ENCODE measurements around the gene ACTL10.

ACTL10 gene

DNA sequence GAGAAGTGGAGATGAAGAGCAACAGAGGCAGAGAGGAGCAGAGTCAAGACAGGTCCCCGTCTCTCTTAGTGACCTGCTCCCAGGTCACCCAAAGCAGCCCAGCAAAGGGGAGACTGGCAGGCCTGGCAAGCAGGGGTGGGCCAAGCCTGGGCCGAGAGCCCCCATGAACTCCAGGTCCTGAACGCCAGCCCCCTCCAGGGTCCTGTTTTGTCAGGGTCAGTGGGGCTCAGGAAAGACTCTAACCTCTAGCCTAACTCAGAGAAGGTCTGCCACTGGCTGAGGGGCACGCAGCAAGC lies 6.3 kb downstream of the ACTL10 start:
- peak overlapping the region; percentile 83 for H2AK5ac ChIP-seq (ENCODE audit: low read length)
- H3K27ac ChIP-seq (ENCODE audit: low read depth, low read length) = no peak overlapping the region
- H3K4me2 ChIP-seq (ENCODE audit: low read length) = peak overlapping the region; percentile 94

DNA sequence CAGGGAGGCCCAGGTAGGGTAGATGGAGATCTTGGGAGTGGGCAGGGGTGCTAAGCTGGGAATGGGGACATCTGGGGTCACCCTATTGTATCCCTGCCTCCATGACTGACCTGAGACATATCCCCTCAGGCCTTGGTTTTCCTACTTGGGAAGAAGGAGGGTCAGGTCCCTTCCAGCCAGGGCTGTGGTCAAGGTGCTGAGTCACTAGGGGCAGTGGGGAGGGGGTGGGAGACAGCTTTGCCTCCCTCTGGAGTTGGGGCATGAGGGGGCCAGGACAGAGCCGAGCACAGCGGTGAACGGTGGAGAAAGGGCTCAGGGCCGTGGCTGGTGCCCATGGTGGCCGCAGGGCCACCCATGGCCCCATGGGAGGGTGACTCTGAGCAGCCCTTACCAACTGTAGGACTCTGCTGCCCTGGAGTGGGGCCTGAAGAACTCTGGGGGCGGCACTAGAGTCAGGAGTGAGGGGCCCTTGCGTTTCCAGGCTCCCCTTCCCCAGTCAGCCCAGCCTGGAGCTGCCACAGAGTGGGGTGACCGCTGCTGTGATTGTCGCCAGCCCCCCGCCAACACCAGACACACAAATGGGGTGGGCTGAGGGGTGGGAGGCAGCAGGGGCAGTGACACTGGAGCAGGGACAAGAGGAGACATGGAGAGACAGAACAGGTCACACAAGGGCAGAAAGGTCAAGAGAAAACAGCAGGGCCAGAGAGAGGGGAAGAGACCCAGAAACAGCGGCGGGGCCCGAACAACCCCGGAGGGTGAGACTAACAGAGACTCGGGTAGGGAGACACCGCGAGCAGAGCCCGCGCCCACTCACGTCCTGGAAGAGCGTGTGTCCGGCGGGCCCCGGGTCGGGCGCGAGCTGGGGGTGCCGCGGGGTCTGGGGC lies 6.9 kb downstream of the ACTL10 start:
- Histone ChIP-seq H3K36me3 (ENCODE audit: control insufficient read depth in 1 of 2, insufficient read depth in 2 of 2, low read length in 2 of 2) (peaks cover 46% of the 10 kb centered on the region in 2 experiments), H4K12ac (ENCODE audit: low read depth, low read length) (peak overlapping the region; percentile 45), H3K14ac (ENCODE audit: low read length) (peak overlapping the region; percentile 93), H3K4ac (ENCODE audit: low read depth, low read length) (peak overlapping the region; percentile 50), H3K27me3 (ENCODE audit: insufficient read depth, low read length) (no peaks in the 10 kb centered on the region), H3K79me2 (ENCODE audit: control insufficient read depth, insufficient read depth, low read length, poor library complexity) (peaks cover 10% of the 10 kb centered on the region), H2AK5ac (ENCODE audit: low read length) (peak overlapping the region; percentile 83), H3K9ac (ENCODE audit: low read length) (peak overlapping the region; percentile 64), H2BK5ac (ENCODE audit: low read depth, low read length, poor library complexity) (peak overlapping the region; percentile 61), H3K18ac (ENCODE audit: low read length) (peak overlapping the region; percentile 93), H4K8ac (ENCODE audit: low read depth, low read length) (peak overlapping the region; percentile 8), H3K79me1 (ENCODE audit: low read length) (peaks cover 17% of the 10 kb centered on the region), H2BK12ac (ENCODE audit: low read length) (peak overlapping the region; percentile 69), H3K9me3 (ENCODE audit: insufficient read depth, low read depth, low read length) (peaks cover 4% of the 10 kb centered on the region), H3K23ac (ENCODE audit: low read length) (no peak overlapping the region), H4K91ac (ENCODE audit: low read depth, low read length) (peak overlapping the region; percentile 77), H3K4me1 (ENCODE audit: control insufficient read depth in 1 of 2, insufficient read depth in 2 of 2, low read length in 2 of 2) (peaks cover 19 to 22% of the 10 kb centered on the region in 2 experiments), H2AFZ (ENCODE audit: insufficient read depth, low read length, poor library complexity) (peak overlapping the region; percentile 61), H3K27ac (ENCODE audit: low read depth, low read length) (peak overlapping the region; percentile 33), H2BK120ac (ENCODE audit: insufficient read depth, low read length, poor library complexity) (peak overlapping the region; percentile 75), H3K4me3 (ENCODE audit: low read depth, low read length) (peak overlapping the region; percentile 71), H3K4me2 (ENCODE audit: low read length) (peak overlapping the region; percentile 94)
- DNase-seq = no peak
- WGBS (ENCODE audit: extremely low coverage, insufficient coverage, insufficient read length) = no CpG with 5 or more reads among the region's 29 CpGs

More for the DNA sequence above, 6.3 kb downstream of the ACTL10 start:
- peak overlapping the region; percentile 71 for H3K4me3 ChIP-seq (ENCODE audit: low read depth, low read length)
- H2BK5ac ChIP-seq (ENCODE audit: low read depth, low read length, poor library complexity) = no peak overlapping the region
- peak overlapping the region; percentile 45 for H4K12ac ChIP-seq (ENCODE audit: low read depth, low read length)
- DNase-seq = no peak
- H4K91ac ChIP-seq (ENCODE audit: low read depth, low read length) = peak overlapping the region; percentile 77
- H3K18ac ChIP-seq (ENCODE audit: low read length) = peak overlapping the region; percentile 93
- peaks cover 4% of the 10 kb centered on the region for H3K9me3 ChIP-seq (ENCODE audit: insufficient read depth, low read depth, low read length)
- no peak overlapping the region for H3K9ac ChIP-seq (ENCODE audit: low read length)
- H2BK120ac ChIP-seq (ENCODE audit: insufficient read depth, low read length, poor library complexity) = peak overlapping the region; percentile 21
- no CpG with 5 or more reads among the region's 4 CpGs for WGBS (ENCODE audit: extremely low coverage, insufficient coverage, insufficient read length)
- H3K36me3 ChIP-seq (ENCODE audit: control insufficient read depth in 1 of 2, insufficient read depth in 2 of 2, low read length in 2 of 2) = peaks cover 47 to 48% of the 10 kb centered on the region in 2 experiments
- peak overlapping the region; percentile 3 for H4K8ac ChIP-seq (ENCODE audit: low read depth, low read length)
- peaks cover 19 to 22% of the 10 kb centered on the region in 2 experiments for H3K4me1 ChIP-seq (ENCODE audit: control insufficient read depth in 1 of 2, insufficient read depth in 2 of 2, low read length in 2 of 2)
- H3K14ac ChIP-seq (ENCODE audit: low read length) = peak overlapping the region; percentile 93
- no peak overlapping the region for H2AFZ ChIP-seq (ENCODE audit: insufficient read depth, low read length, poor library complexity)
- peak overlapping the region; percentile 69 for H2BK12ac ChIP-seq (ENCODE audit: low read length)
- H3K27me3 ChIP-seq (ENCODE audit: insufficient read depth, low read length) = no peaks in the 10 kb centered on the region
- peaks cover 17% of the 10 kb centered on the region for H3K79me1 ChIP-seq (ENCODE audit: low read length)
- peaks cover 10% of the 10 kb centered on the region for H3K79me2 ChIP-seq (ENCODE audit: control insufficient read depth, insufficient read depth, low read length, poor library complexity)
- H3K4ac ChIP-seq (ENCODE audit: low read depth, low read length) = peak overlapping the region; percentile 50
- H3K23ac ChIP-seq (ENCODE audit: low read length) = no peak overlapping the region

DNA sequence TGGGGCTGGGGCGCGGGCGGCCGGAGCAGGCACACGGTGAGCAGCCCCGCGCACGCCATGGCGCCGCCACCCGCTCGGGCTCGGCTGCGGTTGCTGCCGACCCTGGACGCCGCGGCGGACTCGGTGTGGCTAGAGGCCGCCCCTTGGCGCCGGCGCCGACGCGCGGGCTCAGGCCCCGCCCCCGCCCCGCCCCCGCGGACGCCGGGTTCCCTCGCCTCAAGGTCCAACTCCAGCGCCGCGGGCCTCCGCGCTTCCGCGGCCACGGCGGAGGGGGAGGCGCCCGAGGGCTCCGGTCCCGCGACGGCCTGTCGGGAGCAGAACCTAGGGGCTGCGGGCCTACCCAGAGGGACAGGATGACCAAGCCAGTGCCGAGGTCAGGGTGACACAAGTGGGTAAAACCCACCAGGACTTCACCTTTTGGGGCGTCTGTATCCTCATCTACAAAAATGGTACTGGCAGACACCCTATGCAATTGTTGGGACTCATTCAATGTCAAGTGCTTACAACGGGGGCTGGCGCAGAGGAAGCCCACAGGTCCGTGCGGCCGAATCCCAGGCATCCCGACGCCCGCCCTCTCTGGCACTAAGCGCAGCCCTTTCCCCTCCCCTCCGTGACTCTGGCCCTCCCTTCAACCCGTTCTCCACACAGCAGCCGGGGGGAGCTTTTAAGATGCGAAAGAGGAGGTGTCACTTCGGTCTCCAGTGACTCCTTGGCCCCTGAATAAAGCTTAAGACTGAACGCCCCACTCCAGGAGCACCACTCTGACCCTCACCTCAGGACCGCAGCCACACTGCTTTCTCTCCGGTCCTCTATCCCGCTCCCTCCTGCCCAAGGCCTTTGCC lies 7.8 kb downstream of the ACTL10 start, which contains the start of gene NECAB3:
Gene NECAB3 (minus strand): TSS at position 135 of the 842 bp plus-strand sequence. CDS start 76 bp downstream, at position 59.
- peaks cover 4% of the 10 kb centered on the region for H3K9me3 ChIP-seq (ENCODE audit: insufficient read depth, low read depth, low read length)
- peak within 1 kb of the TSS; percentile 83 for H2AK5ac ChIP-seq (ENCODE audit: low read length)
- H2BK120ac ChIP-seq (ENCODE audit: insufficient read depth, low read length, poor library complexity) = peak within 1 kb of the TSS; percentile 75
- peaks cover 17% of the 10 kb centered on the region for H3K79me1 ChIP-seq (ENCODE audit: low read length)
- H3K14ac ChIP-seq (ENCODE audit: low read length) = peak within 1 kb of the TSS; percentile 93
- H3K4me1 ChIP-seq (ENCODE audit: control insufficient read depth in 1 of 2, insufficient read depth in 2 of 2, low read length in 2 of 2) = peaks cover 19 to 22% of the 10 kb centered on the region in 2 experiments
- H3K4me3 ChIP-seq (ENCODE audit: low read depth, low read length) = peak within 1 kb of the TSS; percentile 71
- peak within 1 kb of the TSS; percentile 39 for H3K27ac ChIP-seq (ENCODE audit: low read depth, low read length)
- H4K91ac ChIP-seq (ENCODE audit: low read depth, low read length) = peak within 1 kb of the TSS; percentile 77
- H3K27me3 ChIP-seq (ENCODE audit: insufficient read depth, low read length) = no peaks in the 10 kb centered on the region
- H3K79me2 ChIP-seq (ENCODE audit: control insufficient read depth, insufficient read depth, low read length, poor library complexity) = peaks cover 10% of the 10 kb centered on the region
- WGBS (ENCODE audit: extremely low coverage, insufficient coverage, insufficient read length) = no CpG with 5 or more reads among the region's 73 CpGs
- H4K12ac ChIP-seq (ENCODE audit: low read depth, low read length) = peak within 1 kb of the TSS; percentile 52
- peak within 1 kb of the TSS; percentile 94 for H3K4me2 ChIP-seq (ENCODE audit: low read length)
- H2BK12ac ChIP-seq (ENCODE audit: low read length) = peak within 1 kb of the TSS; percentile 69
- H3K36me3 ChIP-seq (ENCODE audit: control insufficient read depth in 1 of 2, insufficient read depth in 2 of 2, low read length in 2 of 2) = peaks cover 41 to 43% of the 10 kb centered on the region in 2 experiments
- peak; percentile 33 to 82 for DNase-seq
- H3K23ac ChIP-seq (ENCODE audit: low read length) = no peak within 1 kb of the TSS
- peak within 1 kb of the TSS; percentile 50 for H3K4ac ChIP-seq (ENCODE audit: low read depth, low read length)
- H4K8ac ChIP-seq (ENCODE audit: low read depth, low read length) = peak within 1 kb of the TSS; percentile 83
- H2BK5ac ChIP-seq (ENCODE audit: low read depth, low read length, poor library complexity) = peak within 1 kb of the TSS; percentile 61
- peak within 1 kb of the TSS; percentile 93 for H3K18ac ChIP-seq (ENCODE audit: low read length)
- H3K9ac ChIP-seq (ENCODE audit: low read length) = peak within 1 kb of the TSS; percentile 64
- H2AFZ ChIP-seq (ENCODE audit: insufficient read depth, low read length, poor library complexity) = peak within 1 kb of the TSS; percentile 61
